ENCODE results near the gene HSF2.

HSF2 gene

DNA sequence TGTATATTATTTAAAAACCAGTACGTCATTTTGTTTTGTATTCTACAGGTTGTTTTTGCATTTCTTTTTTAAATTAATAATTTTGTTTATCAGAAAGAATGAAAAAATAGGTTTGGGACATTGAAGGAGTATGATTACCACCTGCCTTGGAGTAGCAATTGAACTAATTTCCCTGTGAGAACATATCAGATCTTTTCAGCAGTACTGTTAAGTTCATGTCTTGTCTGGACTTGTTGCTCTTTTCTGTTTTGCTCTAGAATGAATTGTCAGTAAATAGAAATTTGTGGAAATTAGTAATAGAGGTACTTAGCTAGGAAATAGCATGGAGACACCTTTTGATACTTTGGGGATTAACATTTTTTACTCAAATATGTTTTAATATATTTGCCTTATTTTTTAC lies 24.3 kb downstream of the HSF2 start:
- no peak for TF ChIP-seq EZH2 (IDR thresholded peaks at IDR 0.05; ENCODE audit: borderline replicate concordance, low read depth, low read length, severe bottlenecking)
- TF ChIP-seq, protein P1, sequence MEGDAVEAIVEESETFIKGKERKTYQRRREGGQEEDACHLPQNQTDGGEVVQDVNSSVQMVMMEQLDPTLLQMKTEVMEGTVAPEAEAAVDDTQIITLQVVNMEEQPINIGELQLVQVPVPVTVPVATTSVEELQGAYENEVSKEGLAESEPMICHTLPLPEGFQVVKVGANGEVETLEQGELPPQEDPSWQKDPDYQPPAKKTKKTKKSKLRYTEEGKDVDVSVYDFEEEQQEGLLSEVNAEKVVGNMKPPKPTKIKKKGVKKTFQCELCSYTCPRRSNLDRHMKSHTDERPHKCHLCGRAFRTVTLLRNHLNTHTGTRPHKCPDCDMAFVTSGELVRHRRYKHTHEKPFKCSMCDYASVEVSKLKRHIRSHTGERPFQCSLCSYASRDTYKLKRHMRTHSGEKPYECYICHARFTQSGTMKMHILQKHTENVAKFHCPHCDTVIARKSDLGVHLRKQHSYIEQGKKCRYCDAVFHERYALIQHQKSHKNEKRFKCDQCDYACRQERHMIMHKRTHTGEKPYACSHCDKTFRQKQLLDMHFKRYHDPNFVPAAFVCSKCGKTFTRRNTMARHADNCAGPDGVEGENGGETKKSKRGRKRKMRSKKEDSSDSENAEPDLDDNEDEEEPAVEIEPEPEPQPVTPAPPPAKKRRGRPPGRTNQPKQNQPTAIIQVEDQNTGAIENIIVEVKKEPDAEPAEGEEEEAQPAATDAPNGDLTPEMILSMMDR (IDR thresholded peaks at IDR 0.05; ENCODE audit: borderline replicate concordance, extremely low read depth, low read length, poor library complexity, severe bottlenecking), result no peak
- Histone ChIP-seq H3K36me3 (ENCODE audit: insufficient read depth, low read length) (peaks cover 93% of the 10 kb centered on the region), H3K9ac (ENCODE audit: low read depth, low read length) (no peak overlapping the region), H3K4me2 (ENCODE audit: insufficient read depth, low read length) (no peak overlapping the region), H3K79me2 (ENCODE audit: insufficient read depth, low read length) (0 out of 2 replicates have a peak, but pooled peaks cover 2% of the 10 kb centered on the region), H3K9me3 (ENCODE audit: insufficient read depth, low read length, severe bottlenecking) (no peaks in the 10 kb centered on the region), H2AFZ (ENCODE audit: low read depth, low read length) (no peak overlapping the region), H4K20me1 (ENCODE audit: insufficient read depth, low read length) (no peaks in the 10 kb centered on the region), H3K27me3 (ENCODE audit: insufficient read depth, low read length, poor library complexity) (no peaks in the 10 kb centered on the region), H3K4me3 (ENCODE audit: low read depth in 1 of 2, low read length in 2 of 2) (no peak overlapping the region), H3K27ac (ENCODE audit: low read length) (no peak overlapping the region), H3K4me1 (ENCODE audit: insufficient read depth, low read length) (no peaks in the 10 kb centered on the region)
- DNase-seq (no peak), ATAC-seq (ENCODE audit: insufficient read depth, low read depth) (no peak)

GRCh38 chr6:122426597-122426996 lies 27.1 kb downstream of the HSF2 start:
- no peak overlapping the region for H3K9ac ChIP-seq (ENCODE audit: low read depth, low read length)
- no peaks in the 10 kb centered on the region for H3K4me1 ChIP-seq (ENCODE audit: insufficient read depth, low read length)
- ATAC-seq (ENCODE audit: insufficient read depth, low read depth) (no peak), DNase-seq (no peak)
- no peak overlapping the region for H3K4me3 ChIP-seq (ENCODE audit: low read depth in 1 of 2, low read length in 2 of 2)
- TF ChIP-seq, protein P1 (IDR thresholded peaks at IDR 0.05; ENCODE audit: borderline replicate concordance, extremely low read depth, low read length, poor library complexity, severe bottlenecking), result no peak
- TF ChIP-seq EZH2 (IDR thresholded peaks at IDR 0.05; ENCODE audit: borderline replicate concordance, low read depth, low read length, severe bottlenecking), result no peak
- H3K27me3 ChIP-seq (ENCODE audit: insufficient read depth, low read length, poor library complexity), result no peaks in the 10 kb centered on the region
- H3K4me2 ChIP-seq (ENCODE audit: insufficient read depth, low read length), result no peak overlapping the region
- H3K9me3 ChIP-seq (ENCODE audit: insufficient read depth, low read length, severe bottlenecking), result no peaks in the 10 kb centered on the region
- H3K79me2 ChIP-seq (ENCODE audit: insufficient read depth, low read length), result peaks cover 2% of the 10 kb centered on the region; the same call in 1 of the 2 replicates
- H3K27ac ChIP-seq (ENCODE audit: low read length), result no peak overlapping the region
- H3K36me3 ChIP-seq (ENCODE audit: insufficient read depth, low read length), result peaks cover 90% of the 10 kb centered on the region
- H2AFZ ChIP-seq (ENCODE audit: low read depth, low read length), result no peak overlapping the region
- no peaks in the 10 kb centered on the region for H4K20me1 ChIP-seq (ENCODE audit: insufficient read depth, low read length)

- Histone ChIP-seq H3K4me2 (ENCODE audit: insufficient read depth, low read length) (no peak overlapping the region), H2AFZ (ENCODE audit: low read depth, low read length) (no peak overlapping the region), H3K9ac (ENCODE audit: low read depth, low read length) (no peak overlapping the region), H4K20me1 (ENCODE audit: insufficient read depth, low read length) (no peaks in the 10 kb centered on the region), H3K4me3 (ENCODE audit: low read depth in 1 of 2, low read length in 2 of 2) (no peak overlapping the region), H3K36me3 (ENCODE audit: insufficient read depth, low read length) (peaks cover 92% of the 10 kb centered on the region), H3K79me2 (ENCODE audit: insufficient read depth, low read length) (no peaks in the 10 kb centered on the region; the same call in 1 of the 2 replicates), H3K9me3 (ENCODE audit: insufficient read depth, low read length, severe bottlenecking) (no peaks in the 10 kb centered on the region), H3K27ac (ENCODE audit: low read length) (no peak overlapping the region), H3K4me1 (ENCODE audit: insufficient read depth, low read length) (no peaks in the 10 kb centered on the region), H3K27me3 (ENCODE audit: insufficient read depth, low read length, poor library complexity) (no peaks in the 10 kb centered on the region)
- DNase-seq, result no peak
- TF ChIP-seq, protein P1 (IDR thresholded peaks at IDR 0.05; ENCODE audit: borderline replicate concordance, extremely low read depth, low read length, poor library complexity, severe bottlenecking), result no peak
- TF ChIP-seq EZH2 (IDR thresholded peaks at IDR 0.05; ENCODE audit: borderline replicate concordance, low read depth, low read length, severe bottlenecking), result no peak
- no peak for ATAC-seq (ENCODE audit: insufficient read depth, low read depth)
Measured at GRCh38 chr6:122428781-122429180, 29.3 kb downstream of the HSF2 start.

DNA sequence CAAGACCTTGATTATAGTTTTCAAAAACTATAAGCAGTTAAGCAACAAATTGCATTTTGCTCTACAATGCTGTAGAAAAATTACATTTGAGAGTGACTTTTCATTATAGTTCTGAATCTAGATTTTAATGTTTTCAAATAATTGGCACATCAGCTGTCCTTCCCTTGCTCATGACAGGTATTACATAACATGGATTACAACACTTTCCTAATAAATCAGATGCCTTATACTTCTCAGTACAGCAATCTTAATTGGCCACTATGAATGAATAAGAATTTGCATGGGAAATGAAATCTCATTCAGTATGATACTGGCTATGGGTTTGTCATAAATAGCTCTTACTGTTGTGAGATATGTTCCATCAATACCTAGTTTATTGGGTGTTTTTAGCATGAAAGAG lies 29.9 kb downstream of the HSF2 start:
- Histone ChIP-seq H3K9me3 (ENCODE audit: insufficient read depth, low read length, severe bottlenecking) (no peaks in the 10 kb centered on the region), H4K20me1 (ENCODE audit: insufficient read depth, low read length) (no peaks in the 10 kb centered on the region), H3K79me2 (ENCODE audit: insufficient read depth, low read length) (no peaks in the 10 kb centered on the region; the same call in 1 of the 2 replicates), H3K27me3 (ENCODE audit: insufficient read depth, low read length, poor library complexity) (no peaks in the 10 kb centered on the region), H3K4me1 (ENCODE audit: insufficient read depth, low read length) (no peaks in the 10 kb centered on the region), H3K36me3 (ENCODE audit: insufficient read depth, low read length) (peaks cover 94% of the 10 kb centered on the region), H3K9ac (ENCODE audit: low read depth, low read length) (no peak overlapping the region), H3K4me2 (ENCODE audit: insufficient read depth, low read length) (no peak overlapping the region), H3K27ac (ENCODE audit: low read length) (no peak overlapping the region), H2AFZ (ENCODE audit: low read depth, low read length) (no peak overlapping the region), H3K4me3 (ENCODE audit: low read depth in 1 of 2, low read length in 2 of 2) (no peak overlapping the region)
- ATAC-seq (ENCODE audit: insufficient read depth, low read depth), result no peak
- TF ChIP-seq, protein P1 (IDR thresholded peaks at IDR 0.05; ENCODE audit: borderline replicate concordance, extremely low read depth, low read length, poor library complexity, severe bottlenecking), result no peak
- TF ChIP-seq EZH2 (IDR thresholded peaks at IDR 0.05; ENCODE audit: borderline replicate concordance, low read depth, low read length, severe bottlenecking), result no peak
- DNase-seq, result no peak
